HG03095 (cell line): ENCODE measurements around the gene PPP1R7.

Experiments
- ATAC-seq: cut with Tn5 transposase; IDR thresholded peaks from one replicate; pipeline ENCODE4 v1.9.1; 2021; ENCODE audit warnings: moderate library complexity; ENCODE audit not compliant: unreplicated experiment

Gene PPP1R7

GRCh38 chr2:241228081-241228859 is 78.0 kb downstream of the PPP1R7 start:
- ATAC-seq, result no peak

- no peak for ATAC-seq
Measured at GRCh38 chr2:241228860-241229516, 78.7 kb downstream of the PPP1R7 start.

DNA sequence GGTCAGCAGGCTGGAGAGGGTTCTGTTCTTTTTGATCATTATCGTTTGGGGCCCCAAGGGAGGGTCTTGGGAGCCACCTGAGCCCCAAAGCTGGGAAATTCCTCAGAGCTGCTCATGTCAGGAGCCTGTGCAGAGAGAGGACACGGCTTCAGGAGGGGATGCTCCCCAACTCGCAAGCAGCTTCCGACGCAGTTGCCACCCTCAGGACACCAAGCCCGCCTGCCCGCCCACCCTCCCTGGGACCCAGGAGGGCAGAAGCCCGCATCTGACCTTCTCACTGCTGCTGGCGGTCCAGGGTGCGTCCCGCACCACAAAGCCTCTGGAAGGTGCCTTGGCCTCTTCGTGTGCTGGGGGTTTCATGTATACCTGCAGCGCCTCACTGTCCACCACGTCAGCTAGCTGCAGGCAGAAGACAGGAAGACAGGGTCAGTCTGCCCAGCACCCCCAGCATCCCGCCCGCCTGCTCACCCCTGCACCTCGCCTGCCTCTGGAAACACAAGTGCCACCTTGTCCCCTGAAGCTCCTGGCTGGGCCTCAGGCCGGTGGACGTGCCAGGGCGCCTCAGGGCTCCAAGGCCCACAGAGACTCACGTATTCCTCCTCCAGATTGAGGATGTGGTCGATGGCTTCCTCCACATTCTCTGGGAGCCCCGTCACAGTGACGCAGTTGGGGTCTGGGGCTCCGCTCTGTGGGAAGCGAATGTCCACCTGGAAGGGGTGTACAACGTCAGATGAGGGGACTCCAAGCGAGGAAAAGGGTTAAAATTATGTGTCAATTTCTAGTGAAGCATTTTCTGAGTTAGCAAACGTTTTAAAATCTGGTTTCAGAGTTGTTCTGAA is 79.5 kb downstream of the PPP1R7 start:
- no peak for ATAC-seq

- no peak for ATAC-seq
Measured at GRCh38 chr2:241230435-241230834, 80.2 kb downstream of the PPP1R7 start.

- ATAC-seq, result no peak
Measured at GRCh38 chr2:241232736-241233575, 82.7 kb downstream of the PPP1R7 start.
